B cell (primary cell): ENCODE measurements around the gene PLEKHM3. TPM values are rescaled to one million over a fixed set of nuclear protein-coding genes. Genes with fewer than 3 reads are reported as not detected.

ENCODE experiments used
- ATAC-seq: fragments of 200-7000 bp; cut with Tn5 transposase; one replicate; pipeline ENCODE4 v1.10.0; 2021; ENCODE audit warnings: low read depth, mild to moderate bottlenecking, moderate number of reproducible peaks, moderate library complexity
- CTCF ChIA-PET: fragments of 350-600 bp; sonication (Branson Sonifier 250); formaldehyde crosslinking; loops from one replicate; lab custom pipeline; 2021; ENCODE audit warnings: antibody characterized with exemption, inconsistent platforms; lab: Charles Lee
- POLR2A ChIA-PET: fragments of 350-600 bp; sonication (Branson Sonifier 250); formaldehyde crosslinking; loops from one replicate; lab custom pipeline; 2021; ENCODE audit warnings: antibody characterized with exemption; lab: Charles Lee
- DNase-seq: peaks from one replicate; pipeline ENCODE4 v3.0.0; 2013
- H2AFZ ChIP-seq: 2 replicates; pipeline ENCODE4 v1.6.1; 2012; ENCODE audit warnings: mild to moderate bottlenecking, low read depth, low read length; ENCODE audit not compliant: insufficient read depth, poor library complexity, severe bottlenecking
- H3K27ac ChIP-seq, 2 donors: 1 replicate in 1 of 2; 2 replicates in 1 of 2; pipeline ENCODE4 v1.5.1; 2012 to 2013; ENCODE audit warnings: low read length in 2 of 2, mild to moderate bottlenecking in 2 of 2, moderate library complexity in 1 of 2
- H3K27me3 ChIP-seq, 4 experiments: fragments of 200-600 bp in 1 of 4; sonication (generic) in 1 of 4; replicated peaks in 1 of 4; 1 replicate in 2 of 4; 2 replicates in 2 of 4; pipeline versions ENCODE4 v1.6.1 to v1.7.0; 2013 to 2016; ENCODE audit warnings: low read length in 3 of 4, mild to moderate bottlenecking in 2 of 4, mixed read lengths in 1 of 4, moderate library complexity in 1 of 4; ENCODE audit not compliant: insufficient read depth in 4 of 4, control insufficient read depth in 3 of 4; ENCODE audit errors: control extremely low read depth in 1 of 4
- H3K36me3 ChIP-seq, 2 experiments: replicated peaks in 1 of 2; 1 replicate in 1 of 2; 2 replicates in 1 of 2; pipeline versions ENCODE4 v1.6.1 to v1.7.1; 2013; ENCODE audit warnings: low read length in 1 of 2; ENCODE audit not compliant: insufficient read depth in 2 of 2, control insufficient read depth in 1 of 2; ENCODE audit errors: control extremely low read depth in 1 of 2, extremely low read depth in 1 of 2
- H3K4me1 ChIP-seq, 2 donors: fragments of 200-600 bp in 1 of 2; sonication (generic) in 1 of 2; 1 replicate in 1 of 2; 2 replicates in 1 of 2; pipeline versions ENCODE4 v1.5.1 to v1.6.1; 2013 to 2017; ENCODE audit warnings: low read length in 2 of 2; ENCODE audit not compliant: control insufficient read depth in 2 of 2, insufficient read depth in 2 of 2
- H3K4me2 ChIP-seq: replicated peaks from 2 replicates; pipeline ENCODE3; 2012; ENCODE audit warnings: mild to moderate bottlenecking, low read depth, low read length; ENCODE audit not compliant: poor library complexity, severe bottlenecking
- H3K4me3 ChIP-seq, 5 experiments: fragments of 200-600 bp in 1 of 5; sonication (generic) in 1 of 5; 1 replicate in 3 of 5; 2 replicates in 2 of 5; pipeline versions ENCODE4 v1.5.1 to v1.7.0; 2011 to 2016; ENCODE audit warnings: low read length in 4 of 5, mild to moderate bottlenecking in 4 of 5, low read depth in 2 of 5, control low read depth in 1 of 5, moderate library complexity in 1 of 5; ENCODE audit not compliant: insufficient read depth in 1 of 5; ENCODE audit errors: control extremely low read depth in 1 of 5, extremely low read depth in 1 of 5
- H3K79me2 ChIP-seq: fragments of 200-600 bp; sonication (generic); one replicate; pipeline ENCODE4 v1.6.0; 2016; ENCODE audit warnings: low read length; ENCODE audit not compliant: control insufficient read depth, insufficient read depth
- H3K9ac ChIP-seq: fragments of 200-600 bp; sonication (generic); 2 replicates; pipeline ENCODE4 v1.6.1; 2017; ENCODE audit warnings: mild to moderate bottlenecking, low read length, moderate library complexity
- H3K9me3 ChIP-seq, 3 donors: one replicate each; pipeline versions ENCODE4 v1.6.1 to v1.7.1; 2013; ENCODE audit warnings: low read length in 2 of 3; ENCODE audit not compliant: control insufficient read depth in 2 of 3, insufficient read depth in 1 of 3; ENCODE audit errors: control extremely low read depth in 1 of 3
- H4K20me1 ChIP-seq: 2 replicates; pipeline ENCODE4 v1.6.0; 2012; ENCODE audit warnings: mild to moderate bottlenecking, low read length; ENCODE audit not compliant: insufficient read depth, control insufficient read depth, poor library complexity, severe bottlenecking
- H3K27ac Mint-ChIP-seq: one replicate; pipeline ENCODE4 v1.8.0; 2021; ENCODE audit warnings: mixed read lengths
- H3K27me3 Mint-ChIP-seq: one replicate; pipeline ENCODE4 v1.8.0; 2021; ENCODE audit warnings: mixed read lengths
- H3K4me1 Mint-ChIP-seq: one replicate; pipeline ENCODE4 v1.8.0; 2021; ENCODE audit warnings: mixed read lengths
- H3K4me3 Mint-ChIP-seq: one replicate; pipeline ENCODE4 v1.8.0; 2021; ENCODE audit warnings: mixed read lengths
- H3K9me3 Mint-ChIP-seq: one replicate; pipeline ENCODE4 v1.8.0; 2022; ENCODE audit warnings: mixed read lengths; ENCODE audit not compliant: insufficient read depth
- EZH2 ChIP-seq: IDR thresholded peaks from 2 replicates; pipeline ENCODE4 v1.6.1; 2012; ENCODE audit warnings: borderline replicate concordance, low read depth, mild to moderate bottlenecking, moderate library complexity, low read length; ENCODE audit not compliant: insufficient read depth, poor library complexity, severe bottlenecking
- WGBS: methylation state at CpG from one replicate; pipeline ENCODE4 v1.1.5; 2013; ENCODE audit warnings: missing lambda C conversion rate; ENCODE audit not compliant: insufficient coverage; 5-methylcytosine and 5-hydroxymethylcytosine counted together
- intact Hi-C: fragments of 100-400 bp; cut with micrococcal nuclease; formaldehyde crosslinking; loops from one replicate; pipeline ENCODE4 v1.10.0; 2022
- polyA plus RNA-seq: library from polyadenylated mRNA; depleted of rRNA; stranded (reverse); fragments of >200 nt; gene quantifications from 2 replicates; pipeline ENCODE4 v1.2.3, GENCODE V29; 2012
- total RNA-seq, 2 donors: library from RNA; stranded (reverse); fragments of 120-200 nt in 1 of 2; gene quantifications; 1 replicate in 1 of 2; 2 replicates in 1 of 2; pipeline versions ENCODE4 v1.2.3 to v1.2.4, GENCODE V29; 2013 to 2022
- TF ChIP-seq, protein P1 (sequence below): fragments of 200-600 bp; IDR thresholded peaks from one replicate; pipeline ENCODE4 v1.8.0; 2022; ENCODE audit warnings: antibody characterized with exemption, mild to moderate bottlenecking

The PLEKHM3 gene
- total and polyA plus RNA-seq, 2 donors (not counting 1 experiment from before 2014, with no cell fraction given): 4.0 to 17.7 TPM

DNA sequence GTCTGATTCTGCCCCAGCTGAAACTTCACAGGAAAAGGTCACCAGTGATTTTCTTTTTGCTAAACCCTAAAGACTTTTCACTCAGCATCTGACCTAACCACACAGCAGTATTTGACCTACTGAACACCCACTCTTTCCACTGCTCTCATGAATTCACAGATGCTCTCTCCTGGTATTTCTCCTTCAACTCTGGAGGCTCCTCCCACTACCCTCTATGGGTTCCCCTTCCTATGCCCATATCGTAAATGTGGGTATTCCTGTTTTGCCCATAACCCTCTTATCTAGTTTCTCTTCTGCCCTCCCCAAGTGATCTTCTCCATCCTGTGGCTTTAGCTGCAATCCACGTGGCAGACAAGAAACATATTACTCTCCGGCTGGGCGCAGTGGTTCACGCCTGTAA is 7.6 kb downstream of the PLEKHM3 start:
- H4K20me1 ChIP-seq: peaks cover 4% of the 10 kb centered on the region
- no peak overlapping the region for H3K4me3 ChIP-seq
- no peaks in the 10 kb centered on the region for H3K4me1 ChIP-seq
- intact Hi-C loops: no loop called here
- H3K27me3 Mint-ChIP-seq: no peaks in the 10 kb centered on the region
- no peak overlapping the region for H3K27ac ChIP-seq
- no peak overlapping the region for H3K4me3 Mint-ChIP-seq
- POLR2A ChIA-PET: no interaction called here
- no peaks in the 10 kb centered on the region for H3K9me3 Mint-ChIP-seq
- no peak overlapping the region for H3K27ac Mint-ChIP-seq
- 79% methylated on average over 5 of the region's 5 CpGs for WGBS
- TF ChIP-seq EZH2: no peak
- TF ChIP-seq, protein P1, sequence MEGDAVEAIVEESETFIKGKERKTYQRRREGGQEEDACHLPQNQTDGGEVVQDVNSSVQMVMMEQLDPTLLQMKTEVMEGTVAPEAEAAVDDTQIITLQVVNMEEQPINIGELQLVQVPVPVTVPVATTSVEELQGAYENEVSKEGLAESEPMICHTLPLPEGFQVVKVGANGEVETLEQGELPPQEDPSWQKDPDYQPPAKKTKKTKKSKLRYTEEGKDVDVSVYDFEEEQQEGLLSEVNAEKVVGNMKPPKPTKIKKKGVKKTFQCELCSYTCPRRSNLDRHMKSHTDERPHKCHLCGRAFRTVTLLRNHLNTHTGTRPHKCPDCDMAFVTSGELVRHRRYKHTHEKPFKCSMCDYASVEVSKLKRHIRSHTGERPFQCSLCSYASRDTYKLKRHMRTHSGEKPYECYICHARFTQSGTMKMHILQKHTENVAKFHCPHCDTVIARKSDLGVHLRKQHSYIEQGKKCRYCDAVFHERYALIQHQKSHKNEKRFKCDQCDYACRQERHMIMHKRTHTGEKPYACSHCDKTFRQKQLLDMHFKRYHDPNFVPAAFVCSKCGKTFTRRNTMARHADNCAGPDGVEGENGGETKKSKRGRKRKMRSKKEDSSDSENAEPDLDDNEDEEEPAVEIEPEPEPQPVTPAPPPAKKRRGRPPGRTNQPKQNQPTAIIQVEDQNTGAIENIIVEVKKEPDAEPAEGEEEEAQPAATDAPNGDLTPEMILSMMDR: no peak
- H2AFZ ChIP-seq: no peak overlapping the region
- H3K27me3 ChIP-seq: no peaks in the 10 kb centered on the region
- H3K4me1 Mint-ChIP-seq: peaks cover 11% of the 10 kb centered on the region
- no peak overlapping the region for H3K9ac ChIP-seq
- no peak overlapping the region for H3K4me2 ChIP-seq
- CTCF ChIA-PET: no interaction called here
- no peak for ATAC-seq
- no peaks in the 10 kb centered on the region for H3K9me3 ChIP-seq
- H3K79me2 ChIP-seq: peaks cover 26% of the 10 kb centered on the region
- no peak for DNase-seq
- H3K36me3 ChIP-seq: no peaks in the 10 kb centered on the region

DNA sequence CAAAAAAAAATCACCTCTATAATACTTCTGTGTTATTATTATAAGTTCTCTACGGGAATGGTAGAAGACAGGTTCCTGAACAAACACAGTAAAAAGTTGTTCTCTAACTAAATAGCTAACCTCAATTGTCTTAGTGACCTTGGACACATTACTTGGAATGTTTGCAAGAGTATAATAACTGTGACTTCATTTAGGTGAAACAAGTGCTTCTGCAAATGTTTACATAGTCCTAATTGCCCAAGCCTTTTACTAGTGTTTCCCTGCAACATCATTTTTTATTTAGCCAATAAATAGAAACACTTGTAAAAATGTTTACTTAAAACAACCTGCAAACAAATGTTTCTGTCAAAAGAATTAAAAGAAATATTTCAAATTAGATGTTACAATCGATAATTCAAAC is 9.9 kb downstream of the PLEKHM3 start:
- DNase-seq: no peak
- H4K20me1 ChIP-seq: peaks cover 4% of the 10 kb centered on the region
- H3K9ac ChIP-seq: no peak overlapping the region
- WGBS: no CpG with 5 or more reads among the region's 2 CpGs
- no peak overlapping the region for H3K4me3 ChIP-seq
- POLR2A ChIA-PET: no interaction called here
- Mint-ChIP-seq H3K4me3 (no peak overlapping the region), H3K9me3 (no peaks in the 10 kb centered on the region), H3K27ac (no peak overlapping the region), H3K27me3 (no peaks in the 10 kb centered on the region), H3K4me1 (peaks cover 12% of the 10 kb centered on the region)
- ATAC-seq: no peak
- no peak overlapping the region for H3K27ac ChIP-seq
- H3K79me2 ChIP-seq: peaks cover 21% of the 10 kb centered on the region
- no peaks in the 10 kb centered on the region for H3K36me3 ChIP-seq
- H3K4me2 ChIP-seq: no peak overlapping the region
- H3K27me3 ChIP-seq: no peaks in the 10 kb centered on the region
- H3K4me1 ChIP-seq: no peaks in the 10 kb centered on the region
- H2AFZ ChIP-seq: no peak overlapping the region
- H3K9me3 ChIP-seq: no peaks in the 10 kb centered on the region
- intact Hi-C loops: no loop called here
- TF ChIP-seq EZH2: no peak
- TF ChIP-seq, protein P1: no peak
- CTCF ChIA-PET: interaction anchor here (0.7 kb wide), 1 partner anchor 23 kb away, joined by 3 read pairs; no protein-coding TSS in a partner anchor
